ENCODE data around the gene ENPP3.

ENPP3 gene

GRCh38 chr6:131627724-131628682 lies 9.1 kb upstream of the ENPP3 start, which contains the start of gene MED23 (continued):
- TF ChIP-seq KLF1 (tag by site-specific recombination; IDR thresholded peaks at IDR 0.05) (peak; percentile 72), OVOL3 (tag by site-specific recombination; IDR thresholded peaks at IDR 0.05) (0 out of 2 replicates have a peak, but pooled peaks have one; percentile 64), ZNF175 (tag by site-specific recombination; IDR thresholded peaks at IDR 0.05) (no peak), ZBTB44 (tag by site-specific recombination; IDR thresholded peaks at IDR 0.05) (peak; percentile 89), PRDM4 (tag by site-specific recombination; IDR thresholded peaks at IDR 0.05) (peak; percentile 83), ZNF26 (tag by site-specific recombination; IDR thresholded peaks at IDR 0.05) (no peak), ZBTB48 (tag by site-specific recombination; IDR thresholded peaks at IDR 0.05) (peak; percentile 72; the same call in 1 of the 2 replicates), ZSCAN16 (tag by site-specific recombination; IDR thresholded peaks at IDR 0.05) (no peak), PRDM10 (tag by site-specific recombination; IDR thresholded peaks at IDR 0.05) (peak; percentile 93), RBAK (tag by site-specific recombination; IDR thresholded peaks at IDR 0.05) (no peak), ZNF133 (tag by site-specific recombination; IDR thresholded peaks at IDR 0.05) (no peak; the same call in 1 of the 2 replicates), HOXA7 (CRISPR knock-in tag; IDR thresholded peaks at IDR 0.05; ENCODE audit: borderline replicate concordance) (no peak), ZBTB26 (tag by site-specific recombination; optimal IDR thresholded peaks at IDR 0.05) (peak; percentile 43), ZNF596 (tag by site-specific recombination; IDR thresholded peaks at IDR 0.05) (peak; percentile 61), HOXC10 (CRISPR knock-in tag; IDR thresholded peaks at IDR 0.05) (no peak), ATF2 (tag by site-specific recombination; IDR thresholded peaks at IDR 0.05; ENCODE audit: low read depth) (no peak), ZNF777 (tag by site-specific recombination; IDR thresholded peaks at IDR 0.05; ENCODE audit: borderline replicate concordance) (no peak), ZNF449 (tag by site-specific recombination; IDR thresholded peaks at IDR 0.05) (peak; percentile 87), ZNF692 (tag by site-specific recombination; IDR thresholded peaks at IDR 0.05) (peak; percentile 96), ZBTB7A (tag by site-specific recombination; IDR thresholded peaks at IDR 0.05; ENCODE audit: low read depth) (peak; percentile 99), ZNF510 (tag by site-specific recombination; IDR thresholded peaks at IDR 0.05; ENCODE audit: insufficient replicate concordance) (peak; percentile 46)
